Gastrocnemius medialis (tissue), 4 donors: ENCODE results near the gene ZCCHC24. TPM values are rescaled to one million over a fixed set of nuclear protein-coding genes. Genes with fewer than 3 reads are reported as not detected.

Experiments used
- ATAC-seq, 2 donors: fragments of 150-250 bp; one replicate each; pipeline ENCODE4 v1.9.1; 2016
- DNase-seq, 2 donors: peaks; one replicate each; pipeline ENCODE4 v3.0.0-alpha.2; 2019
- H3K27ac ChIP-seq, 4 donors: fragments of 200-600 bp; sonication (generic); 1 replicate in 1 of 4; 2 replicates in 3 of 4; pipeline ENCODE4 v1.5.1; 2016 to 2018; ENCODE audit warnings: mild to moderate bottlenecking in 2 of 4, moderate library complexity in 1 of 4
- H3K27me3 ChIP-seq, 3 donors: fragments of 200-600 bp; sonication (generic) in 2 of 3; 1 replicate in 1 of 3; 2 replicates in 2 of 3; pipeline versions ENCODE4 v1.5.1 to v1.6.0; 2016 to 2019; ENCODE audit warnings: mild to moderate bottlenecking in 1 of 3, moderate library complexity in 1 of 3
- H3K36me3 ChIP-seq, 2 donors: fragments of 200-600 bp; sonication (generic) in 1 of 2; one replicate each; pipeline ENCODE4 v1.5.1; 2017 to 2018
- H3K4me1 ChIP-seq, 2 donors: fragments of 200-600 bp; sonication (generic) in 1 of 2; one replicate each; pipeline ENCODE4 v1.5.1; 2016 to 2017; ENCODE audit warnings: mild to moderate bottlenecking in 2 of 2
- H3K4me3 ChIP-seq, 4 donors: fragments of 200-600 bp; sonication (generic) in 3 of 4; 1 replicate in 1 of 4; 2 replicates in 3 of 4; pipeline ENCODE4 v1.5.1; 2016 to 2019; ENCODE audit warnings: mild to moderate bottlenecking in 2 of 4
- H3K9me3 ChIP-seq, 3 donors: fragments of 200-600 bp; sonication (generic) in 2 of 3; 1 replicate in 1 of 3; 2 replicates in 2 of 3; pipeline ENCODE4 v1.5.1; 2016 to 2019
- POLR2A ChIP-seq, 2 donors: fragments of 450-650 bp; IDR thresholded peaks; one replicate each; pipeline ENCODE4 v1.6.1; 2017; ENCODE audit warnings: antibody characterized with exemption in 2 of 2, mild to moderate bottlenecking in 2 of 2, moderate library complexity in 2 of 2
- in situ Hi-C, 4 donors: fragments of 200-750 bp; cut with MboI; loops; one replicate each; pipeline versions ENCODE4 v1.15.0 to v1.8.0; 2017; ENCODE audit warnings: low sequenced_read_pairs in 4 of 4
- intact Hi-C: fragments of 100-400 bp; cut with DNase I; formaldehyde crosslinking; loops from one replicate; pipeline ENCODE4 v1.15.1; 2023; ENCODE audit warnings: low total_unique reads
- total RNA-seq, 4 donors: library from RNA; depleted of rRNA; stranded (reverse); fragments of >200 nt; gene quantifications; one replicate each; pipeline versions ENCODE4 v1.1.0 to v1.2.3, GENCODE V29; 2016
- TF ChIP-seq, protein P1 (sequence below), 5 experiments: fragments of 450-650 bp in 3 of 5; fragments of 200-600 bp in 2 of 5; sonication (generic) in 2 of 5; IDR thresholded peaks in 4 of 5; conservative IDR thresholded peaks in 1 of 5; 1 replicate in 4 of 5; 2 replicates in 1 of 5; pipeline ENCODE4 v1.5.1; 2016 to 2019; ENCODE audit warnings: antibody characterized with exemption in 5 of 5, mild to moderate bottlenecking in 3 of 5, moderate library complexity in 3 of 5

The ZCCHC24 gene
- total RNA-seq, 4 donors from 2014 or later: 59.6 to 122 (median 84.5) TPM

DNA sequence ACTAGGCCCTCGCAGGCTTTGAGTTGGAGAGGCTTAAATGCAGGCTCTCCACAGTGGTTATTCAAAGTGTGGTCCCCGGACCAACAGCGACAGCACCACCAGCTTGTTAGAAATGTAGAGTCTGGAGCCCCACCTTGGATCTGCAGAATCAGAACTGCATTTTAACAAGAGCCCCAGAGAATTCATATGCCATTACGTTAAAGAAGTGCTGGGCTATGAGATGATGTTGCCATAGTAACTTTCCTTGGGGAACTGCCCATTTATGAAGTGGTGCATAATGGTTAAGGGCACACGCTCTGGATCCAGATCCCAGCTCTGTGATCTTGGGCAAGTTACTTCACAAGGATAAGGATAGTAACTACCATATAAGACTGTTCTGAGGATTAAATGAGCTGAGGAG lies 48.9 kb downstream of the ZCCHC24 start:
- Histone ChIP-seq H3K27me3 (no peaks in the 10 kb centered on the region), H3K36me3 (peaks cover 0 to 7% of the 10 kb centered on the region in 2 donors), H3K9me3 (no peaks in the 10 kb centered on the region), H3K27ac (peak overlapping the region; percentile 80 to 87 (median 84)), H3K4me1 (peaks cover 43 to 47% of the 10 kb centered on the region in 2 donors), H3K4me3 (no peak overlapping the region)
- ATAC-seq (peak in 1 of 2 donors; percentile 2), DNase-seq (no peak)
- intact Hi-C loops (loop anchor here (5.0 kb wide), 1 partner anchor 129 kb away; no protein-coding TSS in a partner anchor), in situ Hi-C loops (no loop called here)
- TF ChIP-seq, protein P1, sequence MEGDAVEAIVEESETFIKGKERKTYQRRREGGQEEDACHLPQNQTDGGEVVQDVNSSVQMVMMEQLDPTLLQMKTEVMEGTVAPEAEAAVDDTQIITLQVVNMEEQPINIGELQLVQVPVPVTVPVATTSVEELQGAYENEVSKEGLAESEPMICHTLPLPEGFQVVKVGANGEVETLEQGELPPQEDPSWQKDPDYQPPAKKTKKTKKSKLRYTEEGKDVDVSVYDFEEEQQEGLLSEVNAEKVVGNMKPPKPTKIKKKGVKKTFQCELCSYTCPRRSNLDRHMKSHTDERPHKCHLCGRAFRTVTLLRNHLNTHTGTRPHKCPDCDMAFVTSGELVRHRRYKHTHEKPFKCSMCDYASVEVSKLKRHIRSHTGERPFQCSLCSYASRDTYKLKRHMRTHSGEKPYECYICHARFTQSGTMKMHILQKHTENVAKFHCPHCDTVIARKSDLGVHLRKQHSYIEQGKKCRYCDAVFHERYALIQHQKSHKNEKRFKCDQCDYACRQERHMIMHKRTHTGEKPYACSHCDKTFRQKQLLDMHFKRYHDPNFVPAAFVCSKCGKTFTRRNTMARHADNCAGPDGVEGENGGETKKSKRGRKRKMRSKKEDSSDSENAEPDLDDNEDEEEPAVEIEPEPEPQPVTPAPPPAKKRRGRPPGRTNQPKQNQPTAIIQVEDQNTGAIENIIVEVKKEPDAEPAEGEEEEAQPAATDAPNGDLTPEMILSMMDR (IDR thresholded peaks at IDR 0.05 in 4 of 5, conservative IDR thresholded peaks at IDR 0.05 in 1 of 5): no peak
- TF ChIP-seq POLR2A (IDR thresholded peaks at IDR 0.05): no peak

DNA sequence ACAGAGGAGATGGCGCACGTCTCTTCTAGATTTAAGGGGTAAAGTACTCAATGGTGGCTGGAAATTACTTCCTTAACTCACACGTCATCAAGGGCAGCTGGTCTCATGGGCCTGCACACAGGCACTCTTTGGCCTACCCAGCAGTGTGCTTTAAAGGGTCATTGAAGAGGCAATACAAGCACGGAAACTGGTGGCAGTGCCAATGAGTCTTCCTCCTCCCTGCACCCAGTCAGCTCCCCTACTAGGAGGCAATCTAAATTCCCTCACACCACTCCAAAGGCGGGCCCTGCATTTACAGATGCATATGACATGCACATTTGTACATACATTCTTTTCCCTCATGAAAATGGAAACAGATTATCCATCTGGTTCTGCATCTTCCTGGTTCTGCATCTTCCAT lies 50.8 kb downstream of the ZCCHC24 start:
- DNase-seq: no peak
- H3K27me3 ChIP-seq: no peaks in the 10 kb centered on the region
- in situ Hi-C loops: no loop called here
- intact Hi-C loops: loop anchor here (1.0 to 5.0 kb wide), 2 partner anchors 45 to 127 kb away; no protein-coding TSS in a partner anchor
- no peak for TF ChIP-seq POLR2A (IDR thresholded peaks at IDR 0.05)
- TF ChIP-seq, protein P1 (IDR thresholded peaks at IDR 0.05 in 4 of 5, conservative IDR thresholded peaks at IDR 0.05 in 1 of 5): no peak
- H3K4me3 ChIP-seq: no peak overlapping the region
- H3K4me1 ChIP-seq: peaks cover 43 to 48% of the 10 kb centered on the region in 2 donors
- no peaks in the 10 kb centered on the region for H3K9me3 ChIP-seq
- peaks cover 0 to 7% of the 10 kb centered on the region in 2 donors for H3K36me3 ChIP-seq
- no peak for ATAC-seq
- H3K27ac ChIP-seq: peak overlapping the region in 1 of 4 donors; percentile 33

DNA sequence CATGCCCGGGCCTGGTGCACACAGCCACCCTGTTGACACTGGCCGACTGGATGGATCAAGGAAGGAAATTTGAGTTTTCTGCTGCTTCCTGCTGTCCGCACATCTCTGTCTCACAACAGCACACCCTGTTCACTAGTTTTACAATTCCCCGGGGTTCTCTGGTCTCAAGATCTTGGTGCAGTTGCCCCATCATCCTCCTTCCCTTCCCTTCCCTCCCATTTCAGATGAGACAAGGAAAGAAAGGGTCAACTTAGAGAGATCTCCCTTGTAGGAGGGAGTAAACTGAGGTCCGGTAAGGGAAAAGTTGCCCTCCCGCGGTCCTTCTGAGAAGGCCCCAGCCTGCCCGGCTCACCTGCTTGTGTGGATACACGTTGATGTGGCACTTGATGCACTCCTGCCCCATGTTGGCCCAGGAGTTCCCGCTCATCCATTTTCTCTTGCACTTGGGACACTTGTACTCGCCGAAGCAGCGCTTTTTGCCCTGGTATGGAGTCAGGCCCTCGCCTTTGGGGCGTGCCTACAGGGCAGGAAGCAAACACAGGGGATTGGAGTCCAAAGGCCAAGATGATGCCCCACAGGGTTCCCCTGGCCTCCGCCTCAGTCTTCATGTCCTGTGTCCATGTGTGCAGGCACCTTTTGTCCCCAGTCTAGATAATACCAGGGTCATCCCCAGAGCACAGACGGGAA lies 51.4 kb downstream of the ZCCHC24 start:
- TF ChIP-seq, protein P1 (IDR thresholded peaks at IDR 0.05 in 4 of 5, conservative IDR thresholded peaks at IDR 0.05 in 1 of 5): no peak
- TF ChIP-seq POLR2A (IDR thresholded peaks at IDR 0.05): no peak
- H3K9me3 ChIP-seq: no peaks in the 10 kb centered on the region
- H3K4me1 ChIP-seq: peaks cover 42 to 43% of the 10 kb centered on the region in 2 donors
- ATAC-seq: no peak
- peak overlapping the region in 1 of 4 donors; percentile 33 for H3K27ac ChIP-seq
- in situ Hi-C loops (no loop called here), intact Hi-C loops (no loop called here)
- no peaks in the 10 kb centered on the region for H3K27me3 ChIP-seq
- peak in 1 of 2 donors; percentile 5 for DNase-seq
- no peak overlapping the region for H3K4me3 ChIP-seq
- H3K36me3 ChIP-seq: peaks cover 0 to 7% of the 10 kb centered on the region in 2 donors

DNA sequence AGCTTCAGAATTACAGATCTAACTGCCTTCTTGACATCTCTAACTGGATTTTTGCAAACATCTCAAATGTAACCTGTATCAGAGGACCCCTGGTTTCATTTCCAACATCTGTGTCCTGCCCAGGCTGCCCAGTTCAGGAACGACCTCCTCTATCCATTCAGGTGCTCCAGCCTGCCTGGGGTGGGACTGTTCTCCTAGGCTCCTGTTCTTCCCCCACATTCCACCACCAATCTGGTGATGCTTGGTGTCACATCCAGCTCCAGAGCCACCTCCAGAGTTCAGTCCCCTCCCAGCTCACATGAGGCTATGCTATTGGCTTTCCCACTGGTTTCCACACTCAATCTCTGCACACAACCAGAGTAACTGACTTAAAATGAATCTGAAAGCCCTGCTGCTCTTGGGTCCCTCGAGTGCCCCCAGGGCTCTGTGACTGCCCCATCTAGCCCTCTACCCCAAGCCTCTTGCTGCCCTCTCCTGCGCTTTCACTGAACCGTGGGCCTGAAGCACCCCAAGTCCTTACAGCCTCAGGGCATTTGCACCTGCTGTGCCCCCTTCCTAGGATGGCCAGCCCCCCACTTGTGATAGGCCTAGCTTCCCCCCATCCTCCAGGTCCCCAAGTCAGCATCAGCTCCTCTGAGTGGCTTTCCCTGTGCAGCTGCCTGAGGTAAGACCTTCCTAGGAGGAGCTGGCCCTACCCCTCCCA lies 52.1 kb downstream of the ZCCHC24 start:
- in situ Hi-C loops: no loop called here
- no peak for ATAC-seq
- peak overlapping the region in 1 of 4 donors; percentile 6 for H3K27ac ChIP-seq

More for the DNA sequence above, 52.1 kb downstream of the ZCCHC24 start:
- intact Hi-C loops: no loop called here
- no peaks in the 10 kb centered on the region for H3K27me3 ChIP-seq
- peak in 1 of 2 donors; percentile 9 for DNase-seq
- no peaks in the 10 kb centered on the region for H3K9me3 ChIP-seq
- TF ChIP-seq, protein P1 (IDR thresholded peaks at IDR 0.05 in 4 of 5, conservative IDR thresholded peaks at IDR 0.05 in 1 of 5): no peak
- no peak for TF ChIP-seq POLR2A (IDR thresholded peaks at IDR 0.05)
- no peak overlapping the region for H3K4me3 ChIP-seq
- H3K36me3 ChIP-seq: peaks cover 0 to 14% of the 10 kb centered on the region in 2 donors
- peaks cover 35 to 43% of the 10 kb centered on the region in 2 donors for H3K4me1 ChIP-seq
